ENCODE results near the gene LLGL2. TPM values are rescaled to one million over a fixed set of nuclear protein-coding genes. Genes with fewer than 3 reads are reported as not detected.

LLGL2 gene
- total RNA-seq, 1 donor from 2014 or later, result 0.75 TPM

GRCh38 chr17:75611851-75612429 lies 86.4 kb downstream of the LLGL2 start:
- DNase-seq (ENCODE audit: low read depth), result no peak

GRCh38 chr17:75612906-75613626 lies 87.6 kb downstream of the LLGL2 start:
- no peak for DNase-seq (ENCODE audit: low read depth)

- no peak for DNase-seq (ENCODE audit: low read depth)
Observed at GRCh38 chr17:75614006-75614405, 88.5 kb downstream of the LLGL2 start.

- DNase-seq (ENCODE audit: low read depth), result no peak
Observed at GRCh38 chr17:75614556-75615270, 89.2 kb downstream of the LLGL2 start.

- no peak for DNase-seq (ENCODE audit: low read depth)
Observed at GRCh38 chr17:75615301-75615700, 89.8 kb downstream of the LLGL2 start.

GRCh38 chr17:75616521-75617122 lies 91.1 kb downstream of the LLGL2 start:
- no peak for DNase-seq (ENCODE audit: low read depth)

GRCh38 chr17:75617218-75617617 lies 91.7 kb downstream of the LLGL2 start:
- DNase-seq (ENCODE audit: low read depth), result no peak

- DNase-seq (ENCODE audit: low read depth), result no peak
Observed at GRCh38 chr17:75617675-75618074, 92.2 kb downstream of the LLGL2 start.

GRCh38 chr17:75619506-75620431 lies 94.3 kb downstream of the LLGL2 start:
- peak; percentile 34 for DNase-seq (ENCODE audit: low read depth)

- no peak for DNase-seq (ENCODE audit: low read depth)
Observed at GRCh38 chr17:75621489-75621888, 96.0 kb downstream of the LLGL2 start.

- DNase-seq (ENCODE audit: low read depth), result no peak
Observed at GRCh38 chr17:75622076-75622475, 96.6 kb downstream of the LLGL2 start.

- DNase-seq (ENCODE audit: low read depth), result no peak
Observed at GRCh38 chr17:75622771-75623273, 97.3 kb downstream of the LLGL2 start.

GRCh38 chr17:75623386-75623785 lies 97.9 kb downstream of the LLGL2 start:
- peak; percentile 47 for DNase-seq (ENCODE audit: low read depth)

- no peak for DNase-seq (ENCODE audit: low read depth)
Observed at GRCh38 chr17:75624021-75624420, 98.5 kb downstream of the LLGL2 start.

Small RNAs within 50 kb of the gene (microRNA-seq; reads per million reads assigned to microRNA genes)
- gene MIR6785, result not detected

Other genes starting within 250 kb of the LLGL2 start
- 3.3 and 7.5 TPM in 2 replicates for gene SLC25A19, start 236.3 kb upstream of the LLGL2 start, total RNA-seq
- gene GRB2, start 120.0 kb upstream of the LLGL2 start, total RNA-seq, result 125 and 138 TPM in 2 replicates
- gene TMEM94, start 69.1 kb upstream of the LLGL2 start, total RNA-seq, result 73.0 and 80.0 TPM in 2 replicates
- gene CASKIN2, start 10.2 kb upstream of the LLGL2 start, total RNA-seq, result 14.4 and 16.9 TPM in 2 replicates
- 28.2 and 44.4 TPM in 2 replicates for gene TSEN54, start 9.2 kb upstream of the LLGL2 start, total RNA-seq
- gene MYO15B, start 62.1 kb downstream of the LLGL2 start, total RNA-seq, result 0.11 and 0.26 TPM in 2 replicates
- gene SMIM5, start 107.7 kb downstream of the LLGL2 start, total RNA-seq, result 1.8 and 4.4 TPM in 2 replicates
- gene RECQL5, start 141.5 kb downstream of the LLGL2 start, total RNA-seq, result 19.9 and 20.7 TPM in 2 replicates
- gene SAP30BP, start 141.6 kb downstream of the LLGL2 start, total RNA-seq, result 34.3 and 47.4 TPM in 2 replicates
- 0.13 TPM in 1 of 2 replicates, not detected in the other for gene ITGB4, start 195.8 kb downstream of the LLGL2 start, total RNA-seq
- gene GALK1, start 239.5 kb downstream of the LLGL2 start, total RNA-seq, result 18.5 and 24.0 TPM in 2 replicates

Data from myocyte (in vitro differentiated cells).